ENCODE measurements around the gene DNAH12. TPM values are rescaled to one million over a fixed set of nuclear protein-coding genes. Genes with fewer than 3 reads are reported as not detected.

Gene DNAH12
- polyA plus RNA-seq, 3 donors = 0.03 TPM; not detected in 2

GRCh38 chr3:57421336-57421735, 122.8 kb downstream of the DNAH12 start:
- no peaks in the 10 kb centered on the region for H3K79me2 ChIP-seq (ENCODE audit: insufficient read depth, low read length)
- TF ChIP-seq CTCF (IDR thresholded peaks at IDR 0.05) = no peak
- H3K9ac ChIP-seq (ENCODE audit: insufficient read depth, low read length, poor library complexity, severe bottlenecking) = no peak overlapping the region
- H3K27ac ChIP-seq (ENCODE audit: low read depth in 1 of 2, low read length in 2 of 2) = no peak overlapping the region
- H4K20me1 ChIP-seq (ENCODE audit: insufficient read depth, low read length) = no peaks in the 10 kb centered on the region
- no peaks in the 10 kb centered on the region for H3K4me1 Mint-ChIP-seq
- no peak overlapping the region for H3K4me3 ChIP-seq (replicated peaks in 1 of 3; ENCODE audit: low read depth in 2 of 3, low read length in 3 of 3)
- H3K36me3 ChIP-seq (replicated peaks in 1 of 2; ENCODE audit: control insufficient read depth in 1 of 2, insufficient read depth in 2 of 2, low read length in 2 of 2) = no peaks in the 10 kb centered on the region
- intact Hi-C loops (cut with micrococcal nuclease) = no loop called here
- H3K9me3 Mint-ChIP-seq = peaks cover 0 to 3% (median 0%) of the 10 kb centered on the region in 7 donors
- peaks cover 0 to 2% (median 0%) of the 10 kb centered on the region in 3 donors for H3K27me3 Mint-ChIP-seq (ENCODE audit: low read depth in 3 of 3)
- H3K4me1 ChIP-seq (ENCODE audit: control insufficient read depth in 1 of 2, insufficient read depth in 2 of 2, low read length in 2 of 2) = no peaks in the 10 kb centered on the region
- no peak overlapping the region for H3K4me2 ChIP-seq (replicated peaks; ENCODE audit: extremely low read depth, low read length, poor library complexity, severe bottlenecking)
- DNase-seq = no peak
- H2AFZ ChIP-seq (ENCODE audit: insufficient read depth, low read depth, low read length, poor library complexity, severe bottlenecking) = no peak overlapping the region
- H3K27me3 ChIP-seq (ENCODE audit: control insufficient read depth in 2 of 2, insufficient read depth in 2 of 2, low read length in 2 of 2) = no peaks in the 10 kb centered on the region
- H3K36me3 Mint-ChIP-seq = no peaks in the 10 kb centered on the region
- no CpG with 5 or more reads among the region's 5 CpGs for WGBS (ENCODE audit: insufficient coverage)
- no peak overlapping the region for H3K27ac Mint-ChIP-seq
- no peak overlapping the region for H3K4me3 Mint-ChIP-seq
- no peaks in the 10 kb centered on the region for H3K9me3 ChIP-seq (replicated peaks in 1 of 2; ENCODE audit: control insufficient read depth in 1 of 2, insufficient read depth in 1 of 2, low read length in 2 of 2)

- no peak for DNase-seq
- Mint-ChIP-seq H3K27me3 (ENCODE audit: low read depth in 3 of 3) (peaks cover 0 to 2% (median 0%) of the 10 kb centered on the region in 3 donors), H3K4me3 (no peak overlapping the region), H3K9me3 (peaks cover 0 to 3% (median 0%) of the 10 kb centered on the region in 7 donors), H3K4me1 (no peaks in the 10 kb centered on the region), H3K36me3 (no peaks in the 10 kb centered on the region), H3K27ac (no peak overlapping the region)
- no peak for TF ChIP-seq CTCF (IDR thresholded peaks at IDR 0.05)
- Histone ChIP-seq H3K27ac (ENCODE audit: low read depth in 1 of 2, low read length in 2 of 2) (no peak overlapping the region), H3K4me1 (ENCODE audit: control insufficient read depth in 1 of 2, insufficient read depth in 2 of 2, low read length in 2 of 2) (no peaks in the 10 kb centered on the region), H4K20me1 (ENCODE audit: insufficient read depth, low read length) (no peaks in the 10 kb centered on the region), H3K27me3 (ENCODE audit: control insufficient read depth in 2 of 2, insufficient read depth in 2 of 2, low read length in 2 of 2) (no peaks in the 10 kb centered on the region), H3K79me2 (ENCODE audit: insufficient read depth, low read length) (no peaks in the 10 kb centered on the region), H3K4me2 (replicated peaks; ENCODE audit: extremely low read depth, low read length, poor library complexity, severe bottlenecking) (no peak overlapping the region), H3K9me3 (replicated peaks in 1 of 2; ENCODE audit: control insufficient read depth in 1 of 2, insufficient read depth in 1 of 2, low read length in 2 of 2) (no peaks in the 10 kb centered on the region), H3K9ac (ENCODE audit: insufficient read depth, low read length, poor library complexity, severe bottlenecking) (no peak overlapping the region), H3K4me3 (replicated peaks in 1 of 3; ENCODE audit: low read depth in 2 of 3, low read length in 3 of 3) (no peak overlapping the region), H2AFZ (ENCODE audit: insufficient read depth, low read depth, low read length, poor library complexity, severe bottlenecking) (no peak overlapping the region), H3K36me3 (replicated peaks in 1 of 2; ENCODE audit: control insufficient read depth in 1 of 2, insufficient read depth in 2 of 2, low read length in 2 of 2) (no peaks in the 10 kb centered on the region)
- intact Hi-C loops (cut with micrococcal nuclease) = no loop called here
- WGBS (ENCODE audit: insufficient coverage) = no CpG with 5 or more reads among the region's 2 CpGs
These were observed 124.1 kb downstream of the DNAH12 start for GRCh38 chr3:57420001-57420400.

Measured in CD14-positive monocyte (primary cell).